RWPE1 (cell line): ENCODE results near the gene ARMH3.

Experiments used
- CTCF ChIA-PET: fragments of 350-600 bp; sonication (Branson Sonifier 250); formaldehyde crosslinking; extraction: SDS; loops from one replicate; lab custom pipeline; 2021; lab: Yijun Ruan, JAX
- POLR2A ChIA-PET: fragments of 400-600 bp; formaldehyde crosslinking; extraction: SDS; loops from one replicate; lab custom pipeline; 2020; ENCODE audit warnings: antibody characterized with exemption; ENCODE audit not compliant: low non-redundant PET; lab: Yijun Ruan, JAX
- DNase-seq: peaks from one replicate; pipeline ENCODE4 v3.0.0; 2012; ENCODE audit warnings: low spot score
- H3K27ac ChIP-seq: fragments of 450-650 bp; 2 replicates; pipeline ENCODE4 v1.5.1; 2017
- TF ChIP-seq, protein P1 (sequence below): fragments of 450-650 bp; conservative IDR thresholded peaks from 2 replicates; pipeline ENCODE4 v1.5.1; 2017; ENCODE audit warnings: low read depth, mild to moderate bottlenecking

ARMH3 gene, protein sequence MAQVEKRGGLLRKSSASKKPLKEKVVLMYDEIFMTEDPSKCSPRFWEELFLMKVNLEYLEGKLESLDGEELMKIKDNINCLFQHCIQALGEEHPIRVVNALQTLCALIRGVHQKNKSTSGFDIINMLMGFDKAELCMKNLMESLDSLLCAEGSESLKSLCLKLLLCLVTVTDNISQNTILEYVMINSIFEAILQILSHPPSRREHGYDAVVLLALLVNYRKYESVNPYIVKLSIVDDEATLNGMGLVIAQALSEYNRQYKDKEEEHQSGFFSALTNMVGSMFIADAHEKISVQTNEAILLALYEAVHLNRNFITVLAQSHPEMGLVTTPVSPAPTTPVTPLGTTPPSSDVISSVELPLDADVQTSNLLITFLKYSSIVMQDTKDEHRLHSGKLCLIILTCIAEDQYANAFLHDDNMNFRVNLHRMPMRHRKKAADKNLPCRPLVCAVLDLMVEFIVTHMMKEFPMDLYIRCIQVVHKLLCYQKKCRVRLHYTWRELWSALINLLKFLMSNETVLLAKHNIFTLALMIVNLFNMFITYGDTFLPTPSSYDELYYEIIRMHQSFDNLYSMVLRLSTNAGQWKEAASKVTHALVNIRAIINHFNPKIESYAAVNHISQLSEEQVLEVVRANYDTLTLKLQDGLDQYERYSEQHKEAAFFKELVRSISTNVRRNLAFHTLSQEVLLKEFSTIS

DNA sequence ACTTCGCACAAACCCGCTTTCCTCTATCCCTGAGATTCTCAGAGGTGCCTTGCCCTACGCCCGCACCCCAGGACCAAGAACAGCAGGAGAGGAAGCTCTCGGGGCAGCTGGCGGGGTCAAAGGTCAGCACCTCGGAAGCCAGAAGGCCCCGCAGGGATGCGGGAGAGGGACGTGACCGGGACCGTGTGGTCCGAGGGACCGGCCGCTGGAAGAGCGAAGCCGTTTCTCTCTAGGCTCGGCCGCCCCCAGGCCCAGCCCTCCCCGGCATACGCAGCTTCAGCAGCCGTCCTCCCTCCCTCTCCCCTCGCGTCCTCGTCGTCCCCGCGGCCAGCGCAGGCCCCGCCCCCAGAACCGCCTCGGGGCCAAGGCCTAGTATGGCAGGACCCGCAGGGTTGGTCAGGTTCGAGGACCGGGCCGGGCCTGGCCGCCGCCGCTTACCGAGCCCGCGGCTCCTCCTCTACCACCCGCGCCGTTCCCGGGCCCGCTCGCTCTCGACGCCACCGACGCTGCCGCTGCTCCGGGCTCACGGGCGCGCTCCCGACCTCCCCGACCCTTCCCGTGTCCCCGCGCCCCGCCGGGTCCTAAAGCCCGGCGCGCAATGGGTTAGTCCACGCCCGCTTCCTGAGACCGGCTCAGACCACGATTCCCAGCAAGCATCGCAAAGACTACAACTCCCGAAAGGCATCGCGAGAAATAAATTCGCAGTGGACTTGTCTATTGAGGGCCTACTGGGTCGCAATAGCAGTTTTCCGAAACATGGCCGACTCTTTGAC, at the start of gene ARMH3:
Gene ARMH3 (minus strand): TSS at position 527 of the 773 bp plus-strand sequence. CDS start 16,059 bp downstream, outside the sequence.
- ChIA-PET POLR2A (interaction anchor here (0.8 to 0.9 kb wide), 2 partner anchors 10 to 479 kb away, joined by 4 to 7 read pairs; no protein-coding TSS in a partner anchor), CTCF (interaction anchor here (0.6 to 0.9 kb wide), 3 partner anchors 12 to 296 kb away, joined by 3 to 4 read pairs (median 3); no protein-coding TSS in a partner anchor)
- H3K27ac ChIP-seq, result peak within 1 kb of the TSS; percentile 92
- TF ChIP-seq, protein P1, sequence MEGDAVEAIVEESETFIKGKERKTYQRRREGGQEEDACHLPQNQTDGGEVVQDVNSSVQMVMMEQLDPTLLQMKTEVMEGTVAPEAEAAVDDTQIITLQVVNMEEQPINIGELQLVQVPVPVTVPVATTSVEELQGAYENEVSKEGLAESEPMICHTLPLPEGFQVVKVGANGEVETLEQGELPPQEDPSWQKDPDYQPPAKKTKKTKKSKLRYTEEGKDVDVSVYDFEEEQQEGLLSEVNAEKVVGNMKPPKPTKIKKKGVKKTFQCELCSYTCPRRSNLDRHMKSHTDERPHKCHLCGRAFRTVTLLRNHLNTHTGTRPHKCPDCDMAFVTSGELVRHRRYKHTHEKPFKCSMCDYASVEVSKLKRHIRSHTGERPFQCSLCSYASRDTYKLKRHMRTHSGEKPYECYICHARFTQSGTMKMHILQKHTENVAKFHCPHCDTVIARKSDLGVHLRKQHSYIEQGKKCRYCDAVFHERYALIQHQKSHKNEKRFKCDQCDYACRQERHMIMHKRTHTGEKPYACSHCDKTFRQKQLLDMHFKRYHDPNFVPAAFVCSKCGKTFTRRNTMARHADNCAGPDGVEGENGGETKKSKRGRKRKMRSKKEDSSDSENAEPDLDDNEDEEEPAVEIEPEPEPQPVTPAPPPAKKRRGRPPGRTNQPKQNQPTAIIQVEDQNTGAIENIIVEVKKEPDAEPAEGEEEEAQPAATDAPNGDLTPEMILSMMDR, result no peak
- DNase-seq, result peak; percentile 98

DNA sequence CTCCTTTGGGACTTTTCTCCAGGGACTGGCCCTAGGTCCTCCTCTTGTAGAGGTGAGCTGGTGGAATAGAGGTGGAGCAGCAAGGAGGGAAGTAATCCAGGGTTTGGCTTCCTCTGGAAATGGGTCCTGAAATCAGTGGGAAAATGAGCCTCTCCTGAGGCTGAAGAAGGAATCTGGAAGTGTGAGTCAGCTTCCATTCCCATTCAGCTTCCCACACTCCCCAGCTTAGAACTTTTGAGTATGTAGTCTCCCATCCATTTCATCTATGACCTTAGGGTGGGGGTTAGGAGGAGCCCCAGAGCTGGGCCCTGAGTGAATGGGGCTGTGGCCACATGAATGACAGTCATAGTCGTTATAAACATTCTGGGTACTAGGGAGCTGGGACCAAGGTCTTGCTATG, 46.4 kb upstream of the ARMH3 start:
- TF ChIP-seq, protein P1, result no peak
- no peak for DNase-seq
- CTCF ChIA-PET, result interaction anchor here (0.6 kb wide), 1 partner anchor 360 kb away, joined by 4 read pairs; no protein-coding TSS in a partner anchor
- POLR2A ChIA-PET, result interaction anchor here (0.5 kb wide), 1 partner anchor 11 kb away, joined by 4 read pairs; no protein-coding TSS in a partner anchor
- H3K27ac ChIP-seq, result peak overlapping the region; percentile 16; the same call in 1 of the 2 replicates

DNA sequence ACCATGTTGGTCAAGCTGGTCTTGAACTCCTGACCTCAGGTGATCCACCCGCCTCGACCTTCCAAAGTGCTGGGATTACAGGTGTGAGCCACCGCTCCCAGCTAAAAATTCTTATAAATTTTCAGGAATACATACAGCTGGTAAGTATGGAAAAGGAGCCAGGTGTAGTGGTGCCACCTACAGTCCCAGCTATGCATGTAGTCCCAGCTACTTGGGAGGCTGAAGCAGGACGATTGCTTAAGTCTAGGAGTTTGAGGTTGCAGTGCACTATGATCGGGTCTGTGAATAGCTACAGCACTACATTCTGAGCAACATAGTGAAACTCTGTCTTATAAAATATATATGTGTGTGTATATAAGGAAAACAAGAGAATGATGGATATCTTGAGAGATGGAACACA, 45.2 kb upstream of the ARMH3 start:
- CTCF ChIA-PET, result interaction anchor here (0.9 to 2.7 kb wide), 3 partner anchors 9 to 28 kb away, joined by 5 to 9 read pairs (median 7); no protein-coding TSS in a partner anchor
- DNase-seq, result no peak

DNA sequence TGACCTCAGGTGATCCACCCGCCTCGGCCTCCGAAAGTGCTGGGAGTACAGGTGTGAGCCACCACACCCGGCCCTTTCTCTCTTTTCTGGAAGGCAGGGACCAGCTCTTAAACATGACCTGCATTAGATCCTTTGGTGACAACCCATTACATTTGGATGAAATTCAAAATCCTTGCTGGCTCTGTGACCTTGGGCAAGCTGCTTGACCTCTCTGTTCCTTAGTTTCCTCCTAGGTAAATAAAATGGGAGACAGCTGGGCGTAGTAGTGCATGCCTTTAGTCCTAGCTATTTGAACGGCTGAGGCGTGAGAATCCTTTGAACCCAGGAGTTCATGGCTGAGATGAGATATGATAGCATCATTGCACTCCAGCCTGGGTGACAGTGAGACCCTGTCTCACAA, 40.5 kb upstream of the ARMH3 start:
- no peak for DNase-seq
- ChIA-PET POLR2A (interaction anchor here (0.5 kb wide), 1 partner anchor 62 kb away, joined by 9 read pairs; no protein-coding TSS in a partner anchor), CTCF (interaction anchor here (0.6 kb wide), 2 partner anchors 23 to 949 kb away, joined by 3 read pairs; no protein-coding TSS in a partner anchor)
- H3K27ac ChIP-seq, result no peak overlapping the region
- TF ChIP-seq, protein P1, result no peak

More for the DNA sequence above, 45.2 kb upstream of the ARMH3 start:
- TF ChIP-seq, protein P1, result no peak
- no peak overlapping the region for H3K27ac ChIP-seq
- POLR2A ChIA-PET, result interaction anchor here (0.8 kb wide), 2 partner anchors 11 to 12 kb away, joined by 4 to 6 read pairs; no protein-coding TSS in a partner anchor

DNA sequence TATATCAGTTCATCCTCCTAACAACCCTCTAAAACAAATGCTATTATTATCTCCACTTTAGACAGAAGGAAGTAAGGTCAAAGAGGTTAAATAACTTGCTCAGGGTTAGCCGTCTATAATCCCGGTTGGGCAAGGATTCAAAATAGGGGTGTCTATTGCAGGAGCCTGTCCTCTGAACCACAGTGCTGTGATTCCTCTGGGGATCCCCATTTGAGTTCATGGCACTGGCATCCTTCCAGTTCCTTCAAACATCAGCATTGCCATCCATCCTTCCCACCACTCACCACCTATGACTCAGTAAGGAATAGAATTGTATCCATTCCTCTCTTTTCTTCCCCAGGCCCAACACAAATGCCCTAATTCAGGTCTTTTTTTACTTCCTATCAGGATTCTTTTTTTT, 34.8 kb upstream of the ARMH3 start:
- H3K27ac ChIP-seq, result no peak overlapping the region
- TF ChIP-seq, protein P1, result no peak
- POLR2A ChIA-PET, result no interaction called here
- peak; percentile 70 for DNase-seq
- CTCF ChIA-PET, result no interaction called here
